Measurements from ENCODE around the gene KCNK1.

KCNK1 gene

GRCh38 chr1:233689017-233689747 lies 75.3 kb downstream of the KCNK1 start:
- no peaks in the 10 kb centered on the region for H3K36me3 ChIP-seq (ENCODE audit: control insufficient read depth, insufficient read depth, low read length)
- H3K27me3 ChIP-seq (replicated peaks; ENCODE audit: control insufficient read depth, insufficient read depth, low read length, poor library complexity, severe bottlenecking): no peaks in the 10 kb centered on the region
- no peak overlapping the region for H3K4me3 ChIP-seq (ENCODE audit: insufficient read depth, low read depth, low read length, poor library complexity, severe bottlenecking)
- H3K4me1 ChIP-seq (ENCODE audit: control insufficient read depth, insufficient read depth, low read length, poor library complexity, severe bottlenecking): no peaks in the 10 kb centered on the region
- no peak for DNase-seq
- H3K9me3 ChIP-seq (ENCODE audit: control insufficient read depth, low read length): no peaks in the 10 kb centered on the region
- no peak overlapping the region for H3K27ac ChIP-seq (ENCODE audit: insufficient read depth, low read length, poor library complexity, severe bottlenecking)

- Histone ChIP-seq H3K9me3 (ENCODE audit: control insufficient read depth, low read length) (no peaks in the 10 kb centered on the region), H3K27me3 (replicated peaks; ENCODE audit: control insufficient read depth, insufficient read depth, low read length, poor library complexity, severe bottlenecking) (no peaks in the 10 kb centered on the region), H3K36me3 (ENCODE audit: control insufficient read depth, insufficient read depth, low read length) (no peaks in the 10 kb centered on the region), H3K4me3 (ENCODE audit: insufficient read depth, low read depth, low read length, poor library complexity, severe bottlenecking) (no peak overlapping the region), H3K4me1 (ENCODE audit: control insufficient read depth, insufficient read depth, low read length, poor library complexity, severe bottlenecking) (no peaks in the 10 kb centered on the region), H3K27ac (ENCODE audit: insufficient read depth, low read length, poor library complexity, severe bottlenecking) (no peak overlapping the region)
- no peak for DNase-seq
Observed at GRCh38 chr1:233689748-233690254, 75.9 kb downstream of the KCNK1 start.

- DNase-seq: no peak
- H3K27ac ChIP-seq (ENCODE audit: insufficient read depth, low read length, poor library complexity, severe bottlenecking): no peak overlapping the region
- no peaks in the 10 kb centered on the region for H3K9me3 ChIP-seq (ENCODE audit: control insufficient read depth, low read length)
- no peak overlapping the region for H3K4me3 ChIP-seq (ENCODE audit: insufficient read depth, low read depth, low read length, poor library complexity, severe bottlenecking)
- H3K4me1 ChIP-seq (ENCODE audit: control insufficient read depth, insufficient read depth, low read length, poor library complexity, severe bottlenecking): no peaks in the 10 kb centered on the region
- H3K27me3 ChIP-seq (replicated peaks; ENCODE audit: control insufficient read depth, insufficient read depth, low read length, poor library complexity, severe bottlenecking): no peaks in the 10 kb centered on the region
- no peaks in the 10 kb centered on the region for H3K36me3 ChIP-seq (ENCODE audit: control insufficient read depth, insufficient read depth, low read length)
Observed at GRCh38 chr1:233695901-233696300, 82.0 kb downstream of the KCNK1 start.

GRCh38 chr1:233700338-233700737 lies 86.4 kb downstream of the KCNK1 start:
- no peak for DNase-seq
- H3K9me3 ChIP-seq (ENCODE audit: control insufficient read depth, low read length): no peaks in the 10 kb centered on the region
- H3K36me3 ChIP-seq (ENCODE audit: control insufficient read depth, insufficient read depth, low read length): no peaks in the 10 kb centered on the region
- no peak overlapping the region for H3K27ac ChIP-seq (ENCODE audit: insufficient read depth, low read length, poor library complexity, severe bottlenecking)
- no peaks in the 10 kb centered on the region for H3K27me3 ChIP-seq (replicated peaks; ENCODE audit: control insufficient read depth, insufficient read depth, low read length, poor library complexity, severe bottlenecking)
- no peaks in the 10 kb centered on the region for H3K4me1 ChIP-seq (ENCODE audit: control insufficient read depth, insufficient read depth, low read length, poor library complexity, severe bottlenecking)
- no peak overlapping the region for H3K4me3 ChIP-seq (ENCODE audit: insufficient read depth, low read depth, low read length, poor library complexity, severe bottlenecking)

- no peaks in the 10 kb centered on the region for H3K27me3 ChIP-seq (replicated peaks; ENCODE audit: control insufficient read depth, insufficient read depth, low read length, poor library complexity, severe bottlenecking)
- no peak overlapping the region for H3K4me3 ChIP-seq (ENCODE audit: insufficient read depth, low read depth, low read length, poor library complexity, severe bottlenecking)
- H3K27ac ChIP-seq (ENCODE audit: insufficient read depth, low read length, poor library complexity, severe bottlenecking): no peak overlapping the region
- no peaks in the 10 kb centered on the region for H3K9me3 ChIP-seq (ENCODE audit: control insufficient read depth, low read length)
- DNase-seq: no peak
- H3K4me1 ChIP-seq (ENCODE audit: control insufficient read depth, insufficient read depth, low read length, poor library complexity, severe bottlenecking): no peaks in the 10 kb centered on the region
- H3K36me3 ChIP-seq (ENCODE audit: control insufficient read depth, insufficient read depth, low read length): no peaks in the 10 kb centered on the region
Observed at GRCh38 chr1:233704170-233704897, 90.4 kb downstream of the KCNK1 start.

- H3K4me1 ChIP-seq (ENCODE audit: control insufficient read depth, insufficient read depth, low read length, poor library complexity, severe bottlenecking): no peaks in the 10 kb centered on the region
Observed at GRCh38 chr1:233704898-233705723, 91.2 kb downstream of the KCNK1 start.

GRCh38 chr1:233707153-233707879 lies 93.4 kb downstream of the KCNK1 start:
- no peak for DNase-seq
- Histone ChIP-seq H3K36me3 (ENCODE audit: control insufficient read depth, insufficient read depth, low read length) (no peaks in the 10 kb centered on the region), H3K4me1 (ENCODE audit: control insufficient read depth, insufficient read depth, low read length, poor library complexity, severe bottlenecking) (no peaks in the 10 kb centered on the region), H3K27ac (ENCODE audit: insufficient read depth, low read length, poor library complexity, severe bottlenecking) (no peak overlapping the region), H3K9me3 (ENCODE audit: control insufficient read depth, low read length) (no peaks in the 10 kb centered on the region), H3K27me3 (replicated peaks; ENCODE audit: control insufficient read depth, insufficient read depth, low read length, poor library complexity, severe bottlenecking) (no peaks in the 10 kb centered on the region), H3K4me3 (ENCODE audit: insufficient read depth, low read depth, low read length, poor library complexity, severe bottlenecking) (no peak overlapping the region)

More at GRCh38 chr1:233704898-233705723, 91.2 kb downstream of the KCNK1 start:
- no peak overlapping the region for H3K4me3 ChIP-seq (ENCODE audit: insufficient read depth, low read depth, low read length, poor library complexity, severe bottlenecking)
- H3K36me3 ChIP-seq (ENCODE audit: control insufficient read depth, insufficient read depth, low read length): no peaks in the 10 kb centered on the region
- H3K9me3 ChIP-seq (ENCODE audit: control insufficient read depth, low read length): no peaks in the 10 kb centered on the region
- no peaks in the 10 kb centered on the region for H3K27me3 ChIP-seq (replicated peaks; ENCODE audit: control insufficient read depth, insufficient read depth, low read length, poor library complexity, severe bottlenecking)
- no peak for DNase-seq
- H3K27ac ChIP-seq (ENCODE audit: insufficient read depth, low read length, poor library complexity, severe bottlenecking): no peak overlapping the region

GRCh38 chr1:233707880-233708815 lies 94.2 kb downstream of the KCNK1 start:
- Histone ChIP-seq H3K27ac (ENCODE audit: insufficient read depth, low read length, poor library complexity, severe bottlenecking) (no peak overlapping the region), H3K9me3 (ENCODE audit: control insufficient read depth, low read length) (no peaks in the 10 kb centered on the region), H3K27me3 (replicated peaks; ENCODE audit: control insufficient read depth, insufficient read depth, low read length, poor library complexity, severe bottlenecking) (no peaks in the 10 kb centered on the region), H3K4me1 (ENCODE audit: control insufficient read depth, insufficient read depth, low read length, poor library complexity, severe bottlenecking) (no peaks in the 10 kb centered on the region), H3K36me3 (ENCODE audit: control insufficient read depth, insufficient read depth, low read length) (no peaks in the 10 kb centered on the region), H3K4me3 (ENCODE audit: insufficient read depth, low read depth, low read length, poor library complexity, severe bottlenecking) (no peak overlapping the region)
- no peak for DNase-seq

- Histone ChIP-seq H3K4me1 (ENCODE audit: control insufficient read depth, insufficient read depth, low read length, poor library complexity, severe bottlenecking) (no peaks in the 10 kb centered on the region), H3K4me3 (ENCODE audit: insufficient read depth, low read depth, low read length, poor library complexity, severe bottlenecking) (no peak overlapping the region), H3K9me3 (ENCODE audit: control insufficient read depth, low read length) (no peaks in the 10 kb centered on the region), H3K27ac (ENCODE audit: insufficient read depth, low read length, poor library complexity, severe bottlenecking) (no peak overlapping the region), H3K36me3 (ENCODE audit: control insufficient read depth, insufficient read depth, low read length) (no peaks in the 10 kb centered on the region), H3K27me3 (replicated peaks; ENCODE audit: control insufficient read depth, insufficient read depth, low read length, poor library complexity, severe bottlenecking) (no peaks in the 10 kb centered on the region)
- DNase-seq: no peak
Observed at GRCh38 chr1:233710031-233710430, 96.1 kb downstream of the KCNK1 start.
